SK-N-SH (cell line): Measurements from ENCODE around the gene AEBP2. TPM values are rescaled to one million over a fixed set of nuclear protein-coding genes. Genes with fewer than 3 reads are reported as not detected.

Experiments used
- CTCF ChIA-PET: fragments of 300-600, 350-600 bp; formaldehyde crosslinking; extraction: SDS; loops from one replicate; lab custom pipeline; 2021; lab: Yijun Ruan, JAX
- POLR2A ChIA-PET: fragments of 350-600 bp; sonication (Branson Sonifier 250); formaldehyde crosslinking; extraction: SDS; loops from one replicate; lab custom pipeline; 2020; ENCODE audit warnings: antibody characterized with exemption, inconsistent platforms; lab: Yijun Ruan, JAX
- DNase-seq: peaks from one replicate; pipeline ENCODE4 v3.0.0; 2012
- H2AFZ ChIP-seq: fragments of 200-600 bp; sonication (generic); 2 replicates; pipeline ENCODE4 v1.8.1; 2016; ENCODE audit warnings: antibody characterized with exemption, mild to moderate bottlenecking, low read depth
- H3F3A ChIP-seq: fragments of 200-600 bp; sonication (generic); replicated peaks from 2 replicates; pipeline ENCODE3; 2016; ENCODE audit warnings: antibody characterized with exemption, mild to moderate bottlenecking; ENCODE audit not compliant: insufficient read depth
- H3K27ac ChIP-seq, 2 experiments: fragments of 200-500 bp in 1 of 2; fragments of 200-600 bp in 1 of 2; sonication (Bioruptor generic) in 1 of 2; sonication (generic), shearing (Covaris generic) in 1 of 2; 2 replicates each; pipeline versions ENCODE4 v1.5.1 to v1.6.1; 2014 to 2016; ENCODE audit warnings: low read depth in 2 of 2, inconsistent platforms in 1 of 2, low read length in 1 of 2, mild to moderate bottlenecking in 1 of 2, mixed read lengths in 1 of 2
- H3K27me3 ChIP-seq: fragments of 200-600 bp; sonication (generic), shearing (Covaris generic); 2 replicates; pipeline ENCODE4 v1.6.1; 2016; ENCODE audit warnings: mixed run types; ENCODE audit not compliant: insufficient read depth
- H3K36me3 ChIP-seq, 2 experiments: fragments of 200-500 bp in 1 of 2; fragments of 200-600 bp in 1 of 2; sonication (Bioruptor generic) in 1 of 2; sonication (generic) in 1 of 2; replicated peaks in 1 of 2; 2 replicates each; pipeline versions ENCODE3 to v1.5.1; 2014 to 2016; ENCODE audit warnings: low read length in 1 of 2, mild to moderate bottlenecking in 1 of 2; ENCODE audit not compliant: insufficient read depth in 2 of 2, control insufficient read depth in 1 of 2
- H3K4me1 ChIP-seq, 2 experiments: fragments of 200-500 bp in 1 of 2; fragments of 200-600 bp in 1 of 2; sonication (Bioruptor generic) in 1 of 2; sonication (generic), shearing (Covaris generic) in 1 of 2; 2 replicates each; pipeline versions ENCODE4 v1.5.1 to v1.6.1; 2014 to 2016; ENCODE audit warnings: low read depth in 1 of 2, low read length in 1 of 2, mixed run types in 1 of 2; ENCODE audit not compliant: insufficient read depth in 2 of 2, control insufficient read depth in 1 of 2
- H3K4me2 ChIP-seq: fragments of 200-600 bp; sonication (generic), shearing (Covaris generic); 2 replicates; pipeline ENCODE4 v1.6.1; 2017; ENCODE audit warnings: mixed run types
- H3K4me3 ChIP-seq, 2 experiments: fragments of 200-500 bp in 1 of 2; fragments of 200-600 bp in 1 of 2; sonication (Bioruptor generic) in 1 of 2; sonication (generic), shearing (Covaris generic) in 1 of 2; 2 replicates each; pipeline versions ENCODE4 v1.5.1 to v1.8.1; 2014 to 2016; ENCODE audit warnings: low read depth in 2 of 2, inconsistent platforms in 1 of 2, low read length in 1 of 2, mild to moderate bottlenecking in 1 of 2, mixed read lengths in 1 of 2, moderate library complexity in 1 of 2
- H3K79me2 ChIP-seq: fragments of 200-600 bp; sonication (generic); 2 replicates; pipeline ENCODE4 v1.8.1; 2017; ENCODE audit warnings: mild to moderate bottlenecking; ENCODE audit not compliant: insufficient read depth
- H3K9ac ChIP-seq: fragments of 200-600 bp; sonication (generic); 2 replicates; pipeline ENCODE4 v1.6.1; 2017; ENCODE audit warnings: mixed run types
- H3K9me2 ChIP-seq: fragments of 200-600 bp; sonication (generic); 2 replicates; pipeline ENCODE4 v1.6.1; 2017; ENCODE audit warnings: mixed run types
- H3K9me3 ChIP-seq: fragments of 200-600 bp; sonication (generic); 2 replicates; pipeline ENCODE4 v1.6.1; 2017; ENCODE audit warnings: mixed run types, mild to moderate bottlenecking, moderate library complexity
- H4K20me1 ChIP-seq: fragments of 200-600 bp; sonication (generic); 2 replicates; pipeline ENCODE4 v1.6.1; 2017; ENCODE audit warnings: mild to moderate bottlenecking, mixed run types; ENCODE audit not compliant: insufficient read depth
- ELF1 ChIP-seq: IDR thresholded peaks from 2 replicates; pipeline ENCODE4 v1.4.0; 2012
- EP300 ChIP-seq, 2 experiments: IDR thresholded peaks; 2 replicates each; pipeline versions ENCODE4 v1.4.0 to v1.6.1; 2012; ENCODE audit warnings: borderline replicate concordance in 1 of 2, low read depth in 1 of 2, low read length in 1 of 2
- EZH2phosphoT487 ChIP-seq: fragments of 200-600 bp; sonication (generic); IDR thresholded peaks from 2 replicates; pipeline ENCODE4 v1.6.1; 2017; ENCODE audit warnings: low read depth, mixed run types, mild to moderate bottlenecking, antibody characterized with exemption, moderate library complexity, borderline replicate concordance
- FOSL2 ChIP-seq: IDR thresholded peaks from 2 replicates; pipeline ENCODE4 v1.4.0; 2012; ENCODE audit warnings: low read depth, mild to moderate bottlenecking, moderate library complexity, borderline replicate concordance
- FOXJ3 ChIP-seq: sonication (generic); formaldehyde crosslinking; IDR thresholded peaks from 2 replicates; pipeline ENCODE4 v1.5.1; 2020; ENCODE audit warnings: mild to moderate bottlenecking, missing genetic modification reagents
- FOXM1 ChIP-seq: IDR thresholded peaks from 2 replicates; pipeline ENCODE4 v1.4.0; 2012; ENCODE audit warnings: low read depth, mild to moderate bottlenecking
- GABPA ChIP-seq: IDR thresholded peaks from 2 replicates; pipeline ENCODE4 v1.4.0; 2012; ENCODE audit warnings: low read depth, mild to moderate bottlenecking
- GATA2 ChIP-seq: sonication (generic); formaldehyde crosslinking; IDR thresholded peaks from 2 replicates; pipeline ENCODE4 v1.5.0; 2020; ENCODE audit warnings: mild to moderate bottlenecking, missing genetic modification reagents
- JUND ChIP-seq: IDR thresholded peaks from 2 replicates; pipeline ENCODE4 v1.4.0; 2012
- MXI1 ChIP-seq: IDR thresholded peaks from 2 replicates; pipeline ENCODE4 v1.6.1; 2012; ENCODE audit warnings: mild to moderate bottlenecking, low read depth, low read length, improper control_type of control experiment
- NRF1 ChIP-seq: IDR thresholded peaks from 2 replicates; pipeline ENCODE4 v1.6.1; 2012; ENCODE audit warnings: low read depth, mild to moderate bottlenecking, low read length
- POLR2AphosphoS5 ChIP-seq: IDR thresholded peaks from 2 replicates; pipeline ENCODE4 v1.6.1; 2012; ENCODE audit warnings: low read depth, low read length
- RFX5 ChIP-seq: IDR thresholded peaks from 2 replicates; pipeline ENCODE4 v1.6.1; 2012; ENCODE audit warnings: mild to moderate bottlenecking, improper control_type of control experiment, low read length
- TEAD4 ChIP-seq: IDR thresholded peaks from 2 replicates; pipeline ENCODE4 v1.4.0; 2012; ENCODE audit warnings: mild to moderate bottlenecking, borderline replicate concordance; ENCODE audit not compliant: insufficient read depth
- YY1 ChIP-seq: IDR thresholded peaks from 2 replicates; pipeline ENCODE4 v1.4.0; 2012; ENCODE audit warnings: low read depth, mild to moderate bottlenecking
- WGBS: methylation state at CpG from one replicate; pipeline ENCODE4 v1.1.6; 2017; ENCODE audit warnings: low lambda C conversion rate; 5-methylcytosine and 5-hydroxymethylcytosine counted together
- polyA plus RNA-seq, 3 experiments: library from polyadenylated mRNA; depleted of rRNA; stranded (reverse); fragments of >200 nt; gene quantifications; 2 replicates each; pipeline ENCODE4 v1.2.3, GENCODE V29; 2012
- TF ChIP-seq, protein P1 (sequence below): IDR thresholded peaks from 2 replicates; pipeline ENCODE4; 2012
- TF ChIP-seq, protein P2 (sequence below): fragments of 200-600 bp; sonication (generic); IDR thresholded peaks from 2 replicates; pipeline ENCODE4 v1.6.1; 2017; ENCODE audit warnings: antibody characterized with exemption, mild to moderate bottlenecking, moderate library complexity
- TF ChIP-seq, protein P3 (sequence below): IDR thresholded peaks from 2 replicates; pipeline ENCODE4 v1.4.0; 2012; ENCODE audit warnings: low read depth

AEBP2 gene
- polyA plus RNA-seq, 1 of the 3 experiments (the other 2 are of a cell fraction): 10.4 TPM

DNA sequence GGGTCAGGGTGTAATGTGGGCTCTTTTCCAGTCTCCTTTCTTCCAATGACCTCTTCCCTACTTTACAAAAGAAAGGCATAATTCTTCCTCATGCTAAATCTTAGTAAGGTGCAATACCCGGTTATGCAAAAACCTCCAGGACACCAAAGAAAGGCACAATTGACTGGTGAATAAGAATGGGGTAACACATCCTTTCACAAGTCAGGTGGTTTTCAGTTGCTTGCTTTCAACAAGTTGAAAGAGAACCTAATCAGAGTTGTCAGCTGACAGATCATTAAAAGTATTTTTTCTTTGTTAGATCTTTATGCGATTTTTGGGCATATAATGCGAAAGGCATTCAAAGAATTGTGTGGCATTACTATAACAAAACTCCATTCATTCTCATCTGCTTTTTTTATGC, 1.3 kb upstream of the AEBP2 start:
- POLR2A ChIA-PET: no interaction called here
- peaks cover 0 to 11% of the 10 kb centered on the region in 2 experiments for H3K36me3 ChIP-seq
- CTCF ChIA-PET: no interaction called here
- H3K9me2 ChIP-seq: no peaks in the 10 kb centered on the region
- no peaks in the 10 kb centered on the region for H3K9me3 ChIP-seq
- H3F3A ChIP-seq: peaks cover 12% of the 10 kb centered on the region
- H2AFZ ChIP-seq: no peak overlapping the region
- no peak overlapping the region for H3K4me3 ChIP-seq
- TF ChIP-seq GABPA (no peak), JUND (no peak), EP300 (IDR thresholded peaks at IDR 0.05; ENCODE audit: borderline replicate concordance in 1 of 2, low read depth in 1 of 2, low read length in 1 of 2) (no peak), NRF1 (no peak), EZH2phosphoT487 (no peak), FOXJ3 (CRISPR knock-in tag) (no peak)
- TF ChIP-seq, protein P1, sequence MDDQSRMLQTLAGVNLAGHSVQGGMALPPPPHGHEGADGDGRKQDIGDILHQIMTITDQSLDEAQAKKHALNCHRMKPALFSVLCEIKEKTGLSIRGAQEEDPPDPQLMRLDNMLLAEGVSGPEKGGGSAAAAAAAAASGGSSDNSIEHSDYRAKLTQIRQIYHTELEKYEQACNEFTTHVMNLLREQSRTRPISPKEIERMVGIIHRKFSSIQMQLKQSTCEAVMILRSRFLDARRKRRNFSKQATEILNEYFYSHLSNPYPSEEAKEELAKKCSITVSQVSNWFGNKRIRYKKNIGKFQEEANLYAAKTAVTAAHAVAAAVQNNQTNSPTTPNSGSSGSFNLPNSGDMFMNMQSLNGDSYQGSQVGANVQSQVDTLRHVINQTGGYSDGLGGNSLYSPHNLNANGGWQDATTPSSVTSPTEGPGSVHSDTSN: peak; percentile 54; the same call in 1 of the 2 replicates
- H3K4me2 ChIP-seq: no peak overlapping the region
- H3K9ac ChIP-seq: no peak overlapping the region
- peaks cover 33% of the 10 kb centered on the region for H3K79me2 ChIP-seq
- H3K27me3 ChIP-seq: no peaks in the 10 kb centered on the region
- DNase-seq: no peak
- peaks cover 0 to 12% of the 10 kb centered on the region in 2 experiments for H3K4me1 ChIP-seq
- WGBS: 84% methylated on average over 3 of the region's 3 CpGs
- peaks cover 23% of the 10 kb centered on the region for H4K20me1 ChIP-seq
- H3K27ac ChIP-seq: peak overlapping the region in 1 of 2 experiments; percentile 70; a peak in 1 of 4 replicates

DNA sequence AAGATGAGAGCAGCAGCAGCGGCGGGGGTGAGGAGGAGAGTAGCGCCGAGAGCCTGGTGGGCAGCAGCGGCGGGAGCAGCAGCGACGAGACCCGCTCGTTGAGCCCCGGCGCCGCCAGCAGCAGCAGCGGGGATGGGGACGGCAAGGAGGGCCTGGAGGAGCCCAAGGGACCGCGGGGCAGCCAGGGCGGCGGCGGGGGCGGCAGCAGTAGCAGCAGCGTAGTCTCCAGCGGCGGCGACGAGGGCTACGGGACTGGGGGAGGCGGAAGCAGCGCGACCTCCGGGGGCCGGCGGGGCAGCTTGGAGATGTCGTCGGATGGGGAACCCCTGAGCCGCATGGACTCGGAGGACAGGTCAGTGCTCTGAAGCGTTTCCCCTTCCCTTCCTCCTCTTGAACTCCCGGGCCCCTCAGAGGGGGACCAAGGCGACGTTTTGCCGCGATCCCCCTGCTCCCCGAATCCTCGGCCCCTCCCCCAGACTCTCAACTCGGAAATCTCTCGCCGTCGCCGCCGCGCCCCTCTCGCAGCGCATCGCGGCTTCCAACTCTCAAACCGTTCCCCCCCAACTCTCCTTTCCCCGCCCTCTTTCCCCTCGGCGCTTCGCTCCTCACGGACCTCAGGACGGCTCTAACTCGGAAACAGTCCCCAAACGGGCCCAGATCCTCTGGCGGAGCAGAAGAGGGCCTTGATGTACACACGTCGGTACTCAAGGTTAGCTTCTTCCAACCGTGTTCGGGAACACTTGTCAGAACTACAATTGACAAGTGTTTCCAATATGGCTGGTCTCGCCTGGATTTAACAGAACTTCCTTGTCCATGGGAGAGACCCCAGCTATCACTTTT, 947 bp downstream of the AEBP2 start:
- WGBS: 1% methylated on average over 47 of the region's 71 CpGs
- no peaks in the 10 kb centered on the region for H3K27me3 ChIP-seq
- H2AFZ ChIP-seq: no peak overlapping the region; the same call in 1 of the 2 replicates
- H3K4me2 ChIP-seq: peak overlapping the region; percentile 73
- peaks cover 55% of the 10 kb centered on the region for H3K79me2 ChIP-seq
- H3K27ac ChIP-seq: peak overlapping the region; percentile 72 to 88
- H4K20me1 ChIP-seq: peaks cover 42% of the 10 kb centered on the region
- no peaks in the 10 kb centered on the region for H3K9me3 ChIP-seq
- CTCF ChIA-PET: interaction anchor here (1.1 kb wide), 1 partner anchor 20 kb away, joined by 3 read pairs; no protein-coding TSS in a partner anchor
- H3K9ac ChIP-seq: peak overlapping the region; percentile 96
- peak overlapping the region; percentile 77 to 95 for H3K4me3 ChIP-seq
- no peaks in the 10 kb centered on the region for H3K9me2 ChIP-seq
- H3K4me1 ChIP-seq: peaks cover 3 to 19% of the 10 kb centered on the region in 2 experiments
- H3K36me3 ChIP-seq: peaks cover 0 to 22% of the 10 kb centered on the region in 2 experiments
- POLR2A ChIA-PET: no interaction called here
- peak; percentile 70 for DNase-seq
- H3F3A ChIP-seq: peaks cover 8% of the 10 kb centered on the region
- TF ChIP-seq NRF1: no peak
- no peak for TF ChIP-seq FOXM1
- 0 out of 2 replicates have a peak, but pooled peaks have one; percentile 11 for TF ChIP-seq MXI1
- no peak for TF ChIP-seq RFX5
- no peak for TF ChIP-seq FOSL2
- TF ChIP-seq FOXJ3 (CRISPR knock-in tag): no peak
- no peak for TF ChIP-seq TEAD4
- TF ChIP-seq ELF1: no peak
- peak; percentile 47; the same call in 1 of the 2 replicates for TF ChIP-seq YY1
- TF ChIP-seq, protein P2, sequence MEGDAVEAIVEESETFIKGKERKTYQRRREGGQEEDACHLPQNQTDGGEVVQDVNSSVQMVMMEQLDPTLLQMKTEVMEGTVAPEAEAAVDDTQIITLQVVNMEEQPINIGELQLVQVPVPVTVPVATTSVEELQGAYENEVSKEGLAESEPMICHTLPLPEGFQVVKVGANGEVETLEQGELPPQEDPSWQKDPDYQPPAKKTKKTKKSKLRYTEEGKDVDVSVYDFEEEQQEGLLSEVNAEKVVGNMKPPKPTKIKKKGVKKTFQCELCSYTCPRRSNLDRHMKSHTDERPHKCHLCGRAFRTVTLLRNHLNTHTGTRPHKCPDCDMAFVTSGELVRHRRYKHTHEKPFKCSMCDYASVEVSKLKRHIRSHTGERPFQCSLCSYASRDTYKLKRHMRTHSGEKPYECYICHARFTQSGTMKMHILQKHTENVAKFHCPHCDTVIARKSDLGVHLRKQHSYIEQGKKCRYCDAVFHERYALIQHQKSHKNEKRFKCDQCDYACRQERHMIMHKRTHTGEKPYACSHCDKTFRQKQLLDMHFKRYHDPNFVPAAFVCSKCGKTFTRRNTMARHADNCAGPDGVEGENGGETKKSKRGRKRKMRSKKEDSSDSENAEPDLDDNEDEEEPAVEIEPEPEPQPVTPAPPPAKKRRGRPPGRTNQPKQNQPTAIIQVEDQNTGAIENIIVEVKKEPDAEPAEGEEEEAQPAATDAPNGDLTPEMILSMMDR: no peak
- no peak for TF ChIP-seq JUND
- TF ChIP-seq, protein P1: no peak
- TF ChIP-seq GATA2 (CRISPR knock-in tag): no peak
- TF ChIP-seq, protein P3, sequence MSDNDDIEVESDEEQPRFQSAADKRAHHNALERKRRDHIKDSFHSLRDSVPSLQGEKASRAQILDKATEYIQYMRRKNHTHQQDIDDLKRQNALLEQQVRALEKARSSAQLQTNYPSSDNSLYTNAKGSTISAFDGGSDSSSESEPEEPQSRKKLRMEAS: no peak
- TF ChIP-seq POLR2AphosphoS5: no peak
